HG03064 (cell line): ENCODE measurements around the gene SLC13A3.

Experiments used
- ATAC-seq: cut with Tn5 transposase; IDR thresholded peaks from one replicate; pipeline ENCODE4 v1.9.1; 2021; ENCODE audit warnings: low read depth; ENCODE audit not compliant: unreplicated experiment

SLC13A3 gene

GRCh38 chr20:46607849-46608497, 43.3 kb downstream of the SLC13A3 start:
- ATAC-seq: no peak

- ATAC-seq: no peak
Observed at GRCh38 chr20:46607191-46607848, 43.9 kb downstream of the SLC13A3 start.

GRCh38 chr20:46606817-46607190, 44.5 kb downstream of the SLC13A3 start:
- no peak for ATAC-seq

- no peak for ATAC-seq
Observed at GRCh38 chr20:46605978-46606816, 45.1 kb downstream of the SLC13A3 start.

- ATAC-seq: no peak
Observed at GRCh38 chr20:46605181-46605580, 46.1 kb downstream of the SLC13A3 start.

GRCh38 chr20:46604551-46605133, 46.6 kb downstream of the SLC13A3 start:
- ATAC-seq: no peak

GRCh38 chr20:46602429-46602828, 48.8 kb downstream of the SLC13A3 start:
- no peak for ATAC-seq

GRCh38 chr20:46601603-46602122, 49.6 kb downstream of the SLC13A3 start:
- ATAC-seq: no peak

GRCh38 chr20:46600286-46600752, 50.9 kb downstream of the SLC13A3 start:
- no peak for ATAC-seq

- ATAC-seq: no peak
Observed at GRCh38 chr20:46599227-46599987, 51.9 kb downstream of the SLC13A3 start.

- ATAC-seq: no peak
Observed at GRCh38 chr20:46595933-46596332, 55.3 kb downstream of the SLC13A3 start.

- no peak for ATAC-seq
Observed at GRCh38 chr20:46594725-46595124, 56.5 kb downstream of the SLC13A3 start.

GRCh38 chr20:46592580-46593362, 58.5 kb downstream of the SLC13A3 start:
- ATAC-seq: no peak

GRCh38 chr20:46590443-46590842, 60.8 kb downstream of the SLC13A3 start:
- ATAC-seq: no peak

GRCh38 chr20:46588532-46589511, 62.4 kb downstream of the SLC13A3 start:
- no peak for ATAC-seq

- ATAC-seq: no peak
Observed at GRCh38 chr20:46587986-46588385, 63.3 kb downstream of the SLC13A3 start.

GRCh38 chr20:46586724-46587123, 64.5 kb downstream of the SLC13A3 start:
- no peak for ATAC-seq

- ATAC-seq: no peak
Observed at GRCh38 chr20:46584508-46584907, 66.8 kb downstream of the SLC13A3 start.
